B cell (primary cell): Measurements from ENCODE around the gene HOXA4. TPM values are rescaled to one million over a fixed set of nuclear protein-coding genes. Genes with fewer than 3 reads are reported as not detected.

Experiments
- ATAC-seq: fragments of 200-7000 bp; cut with Tn5 transposase; one replicate; pipeline ENCODE4 v1.10.0; 2021; ENCODE audit warnings: low read depth, mild to moderate bottlenecking, moderate number of reproducible peaks, moderate library complexity
- CTCF ChIA-PET: fragments of 350-600 bp; sonication (Branson Sonifier 250); formaldehyde crosslinking; loops from one replicate; lab custom pipeline; 2021; ENCODE audit warnings: antibody characterized with exemption, inconsistent platforms; lab: Charles Lee
- POLR2A ChIA-PET: fragments of 350-600 bp; sonication (Branson Sonifier 250); formaldehyde crosslinking; loops from one replicate; lab custom pipeline; 2021; ENCODE audit warnings: antibody characterized with exemption; lab: Charles Lee
- DNase-seq: peaks from one replicate; pipeline ENCODE4 v3.0.0; 2013
- H2AFZ ChIP-seq: 2 replicates; pipeline ENCODE4 v1.6.1; 2012; ENCODE audit warnings: mild to moderate bottlenecking, low read depth, low read length; ENCODE audit not compliant: insufficient read depth, poor library complexity, severe bottlenecking
- H3K27ac ChIP-seq, 2 donors: 1 replicate in 1 of 2; 2 replicates in 1 of 2; pipeline ENCODE4 v1.5.1; 2012 to 2013; ENCODE audit warnings: low read length in 2 of 2, mild to moderate bottlenecking in 2 of 2, moderate library complexity in 1 of 2
- H3K27me3 ChIP-seq, 4 experiments: fragments of 200-600 bp in 1 of 4; sonication (generic) in 1 of 4; replicated peaks in 1 of 4; 1 replicate in 2 of 4; 2 replicates in 2 of 4; pipeline versions ENCODE4 v1.6.1 to v1.7.0; 2013 to 2016; ENCODE audit warnings: low read length in 3 of 4, mild to moderate bottlenecking in 2 of 4, mixed read lengths in 1 of 4, moderate library complexity in 1 of 4; ENCODE audit not compliant: insufficient read depth in 4 of 4, control insufficient read depth in 3 of 4; ENCODE audit errors: control extremely low read depth in 1 of 4
- H3K36me3 ChIP-seq, 2 experiments: replicated peaks in 1 of 2; 1 replicate in 1 of 2; 2 replicates in 1 of 2; pipeline versions ENCODE4 v1.6.1 to v1.7.1; 2013; ENCODE audit warnings: low read length in 1 of 2; ENCODE audit not compliant: insufficient read depth in 2 of 2, control insufficient read depth in 1 of 2; ENCODE audit errors: control extremely low read depth in 1 of 2, extremely low read depth in 1 of 2
- H3K4me1 ChIP-seq, 2 donors: fragments of 200-600 bp in 1 of 2; sonication (generic) in 1 of 2; 1 replicate in 1 of 2; 2 replicates in 1 of 2; pipeline versions ENCODE4 v1.5.1 to v1.6.1; 2013 to 2017; ENCODE audit warnings: low read length in 2 of 2; ENCODE audit not compliant: control insufficient read depth in 2 of 2, insufficient read depth in 2 of 2
- H3K4me2 ChIP-seq: replicated peaks from 2 replicates; pipeline ENCODE3; 2012; ENCODE audit warnings: mild to moderate bottlenecking, low read depth, low read length; ENCODE audit not compliant: poor library complexity, severe bottlenecking
- H3K4me3 ChIP-seq, 5 experiments: fragments of 200-600 bp in 1 of 5; sonication (generic) in 1 of 5; 1 replicate in 3 of 5; 2 replicates in 2 of 5; pipeline versions ENCODE4 v1.5.1 to v1.7.0; 2011 to 2016; ENCODE audit warnings: low read length in 4 of 5, mild to moderate bottlenecking in 4 of 5, low read depth in 2 of 5, control low read depth in 1 of 5, moderate library complexity in 1 of 5; ENCODE audit not compliant: insufficient read depth in 1 of 5; ENCODE audit errors: control extremely low read depth in 1 of 5, extremely low read depth in 1 of 5
- H3K79me2 ChIP-seq: fragments of 200-600 bp; sonication (generic); one replicate; pipeline ENCODE4 v1.6.0; 2016; ENCODE audit warnings: low read length; ENCODE audit not compliant: control insufficient read depth, insufficient read depth
- H3K9ac ChIP-seq: fragments of 200-600 bp; sonication (generic); 2 replicates; pipeline ENCODE4 v1.6.1; 2017; ENCODE audit warnings: mild to moderate bottlenecking, low read length, moderate library complexity
- H3K9me3 ChIP-seq, 3 donors: one replicate each; pipeline versions ENCODE4 v1.6.1 to v1.7.1; 2013; ENCODE audit warnings: low read length in 2 of 3; ENCODE audit not compliant: control insufficient read depth in 2 of 3, insufficient read depth in 1 of 3; ENCODE audit errors: control extremely low read depth in 1 of 3
- H4K20me1 ChIP-seq: 2 replicates; pipeline ENCODE4 v1.6.0; 2012; ENCODE audit warnings: mild to moderate bottlenecking, low read length; ENCODE audit not compliant: insufficient read depth, control insufficient read depth, poor library complexity, severe bottlenecking
- H3K27ac Mint-ChIP-seq: one replicate; pipeline ENCODE4 v1.8.0; 2021; ENCODE audit warnings: mixed read lengths
- H3K27me3 Mint-ChIP-seq: one replicate; pipeline ENCODE4 v1.8.0; 2021; ENCODE audit warnings: mixed read lengths
- H3K4me1 Mint-ChIP-seq: one replicate; pipeline ENCODE4 v1.8.0; 2021; ENCODE audit warnings: mixed read lengths
- H3K4me3 Mint-ChIP-seq: one replicate; pipeline ENCODE4 v1.8.0; 2021; ENCODE audit warnings: mixed read lengths
- H3K9me3 Mint-ChIP-seq: one replicate; pipeline ENCODE4 v1.8.0; 2022; ENCODE audit warnings: mixed read lengths; ENCODE audit not compliant: insufficient read depth
- EZH2 ChIP-seq: IDR thresholded peaks from 2 replicates; pipeline ENCODE4 v1.6.1; 2012; ENCODE audit warnings: borderline replicate concordance, low read depth, mild to moderate bottlenecking, moderate library complexity, low read length; ENCODE audit not compliant: insufficient read depth, poor library complexity, severe bottlenecking
- WGBS: methylation state at CpG from one replicate; pipeline ENCODE4 v1.1.5; 2013; ENCODE audit warnings: missing lambda C conversion rate; ENCODE audit not compliant: insufficient coverage; 5-methylcytosine and 5-hydroxymethylcytosine counted together
- intact Hi-C: fragments of 100-400 bp; cut with micrococcal nuclease; formaldehyde crosslinking; loops from one replicate; pipeline ENCODE4 v1.10.0; 2022
- polyA plus RNA-seq: library from polyadenylated mRNA; depleted of rRNA; stranded (reverse); fragments of >200 nt; gene quantifications from 2 replicates; pipeline ENCODE4 v1.2.3, GENCODE V29; 2012
- total RNA-seq, 2 donors: library from RNA; stranded (reverse); fragments of 120-200 nt in 1 of 2; gene quantifications; 1 replicate in 1 of 2; 2 replicates in 1 of 2; pipeline versions ENCODE4 v1.2.3 to v1.2.4, GENCODE V29; 2013 to 2022
- TF ChIP-seq, protein P1 (sequence below): fragments of 200-600 bp; IDR thresholded peaks from one replicate; pipeline ENCODE4 v1.8.0; 2022; ENCODE audit warnings: antibody characterized with exemption, mild to moderate bottlenecking

Gene HOXA4
- total and polyA plus RNA-seq, 2 donors (not counting 1 experiment from before 2014, with no cell fraction given): 0.30 TPM; not detected in 1

DNA sequence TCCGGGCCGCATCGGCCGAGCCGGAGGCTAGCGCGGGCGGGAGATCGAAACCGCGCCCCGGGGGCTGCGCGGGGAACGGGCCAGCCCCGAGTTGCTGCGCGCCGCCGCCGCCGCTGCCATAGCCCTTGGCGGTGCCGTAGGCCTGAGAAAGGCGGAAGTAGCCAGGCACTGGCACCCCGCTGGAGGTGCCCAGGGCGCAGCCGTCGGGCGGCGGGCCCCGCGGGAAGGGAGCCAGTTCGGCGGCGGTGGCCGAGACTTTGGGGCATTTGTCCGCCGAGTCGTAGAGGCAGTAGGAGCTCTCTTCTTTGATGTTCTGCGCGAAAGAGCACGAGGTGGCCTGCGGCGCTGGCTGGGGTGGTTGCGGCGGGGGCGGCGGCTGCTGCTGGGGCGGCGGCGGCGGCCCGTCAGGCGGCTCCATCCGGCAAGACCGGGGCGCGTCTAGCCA is 43.0 kb upstream of the HOXA4 start:
- Histone ChIP-seq H2AFZ (peak overlapping the region; percentile 64), H3K4me3 (peak overlapping the region in 3 of 5 experiments; percentile 36 to 55 (median 51)), H3K4me1 (peaks cover 36 to 59% of the 10 kb centered on the region in 2 donors), H3K9me3 (peaks cover 0 to 59% (median 10%) of the 10 kb centered on the region in 3 donors), H3K9ac (peak overlapping the region; percentile 61), H4K20me1 (peaks cover 8% of the 10 kb centered on the region), H3K27me3 (peaks cover 0 to 95% (median 79%) of the 10 kb centered on the region in 4 experiments), H3K36me3 (no peaks in the 10 kb centered on the region), H3K27ac (no peak overlapping the region), H3K4me2 (peak overlapping the region; percentile 93), H3K79me2 (no peaks in the 10 kb centered on the region)
- POLR2A ChIA-PET: interaction anchor here (0.8 kb wide), 1 partner anchor 23 kb away, joined by 3 read pairs; no protein-coding TSS in a partner anchor
- H3K9me3 Mint-ChIP-seq: no peaks in the 10 kb centered on the region
- CTCF ChIA-PET: interaction anchor here (0.7 to 1.9 kb wide), 5 partner anchors 8 to 24 kb away, joined by 3 to 5 read pairs (median 3); no protein-coding TSS in a partner anchor
- ATAC-seq: peak; percentile 85
- H3K27ac Mint-ChIP-seq: no peak overlapping the region
- H3K4me3 Mint-ChIP-seq: peak overlapping the region; percentile 54
- 3% methylated on average over 59 of the region's 59 CpGs for WGBS
- intact Hi-C loops: loop anchor here (1.0 kb wide), 1 partner anchor 11 kb away; no protein-coding TSS in a partner anchor
- peaks cover 19% of the 10 kb centered on the region for H3K4me1 Mint-ChIP-seq
- peak; percentile 75 for DNase-seq
- peaks cover 54% of the 10 kb centered on the region for H3K27me3 Mint-ChIP-seq
- TF ChIP-seq, protein P1, sequence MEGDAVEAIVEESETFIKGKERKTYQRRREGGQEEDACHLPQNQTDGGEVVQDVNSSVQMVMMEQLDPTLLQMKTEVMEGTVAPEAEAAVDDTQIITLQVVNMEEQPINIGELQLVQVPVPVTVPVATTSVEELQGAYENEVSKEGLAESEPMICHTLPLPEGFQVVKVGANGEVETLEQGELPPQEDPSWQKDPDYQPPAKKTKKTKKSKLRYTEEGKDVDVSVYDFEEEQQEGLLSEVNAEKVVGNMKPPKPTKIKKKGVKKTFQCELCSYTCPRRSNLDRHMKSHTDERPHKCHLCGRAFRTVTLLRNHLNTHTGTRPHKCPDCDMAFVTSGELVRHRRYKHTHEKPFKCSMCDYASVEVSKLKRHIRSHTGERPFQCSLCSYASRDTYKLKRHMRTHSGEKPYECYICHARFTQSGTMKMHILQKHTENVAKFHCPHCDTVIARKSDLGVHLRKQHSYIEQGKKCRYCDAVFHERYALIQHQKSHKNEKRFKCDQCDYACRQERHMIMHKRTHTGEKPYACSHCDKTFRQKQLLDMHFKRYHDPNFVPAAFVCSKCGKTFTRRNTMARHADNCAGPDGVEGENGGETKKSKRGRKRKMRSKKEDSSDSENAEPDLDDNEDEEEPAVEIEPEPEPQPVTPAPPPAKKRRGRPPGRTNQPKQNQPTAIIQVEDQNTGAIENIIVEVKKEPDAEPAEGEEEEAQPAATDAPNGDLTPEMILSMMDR: no peak
- peak; percentile 40 for TF ChIP-seq EZH2
